GM21360 (cell line): ENCODE measurements around the gene TMEM145.
A peak's percentile ranks its signal among the peaks of the same experiment; 100 is the strongest.
"Not testable (repeated sequence)": the region's sequence is repeated elsewhere in the genome, so short reads cannot be mapped to it uniquely, and the experiment has no call there.

ENCODE experiments used
- ATAC-seq: cut with Tn5 transposase; IDR thresholded peaks from one replicate; pipeline ENCODE4 v1.9.1; 2021; ENCODE audit warnings: mild to moderate bottlenecking, moderate library complexity; ENCODE audit not compliant: unreplicated experiment

The TMEM145 gene

GRCh38 chr19:42312370-42312769 is 739 bp upstream of the TMEM145 start:
- ATAC-seq: no peak

GRCh38 chr19:42313840-42314755 is 989 bp downstream of the TMEM145 start:
- no peak for ATAC-seq

DNA sequence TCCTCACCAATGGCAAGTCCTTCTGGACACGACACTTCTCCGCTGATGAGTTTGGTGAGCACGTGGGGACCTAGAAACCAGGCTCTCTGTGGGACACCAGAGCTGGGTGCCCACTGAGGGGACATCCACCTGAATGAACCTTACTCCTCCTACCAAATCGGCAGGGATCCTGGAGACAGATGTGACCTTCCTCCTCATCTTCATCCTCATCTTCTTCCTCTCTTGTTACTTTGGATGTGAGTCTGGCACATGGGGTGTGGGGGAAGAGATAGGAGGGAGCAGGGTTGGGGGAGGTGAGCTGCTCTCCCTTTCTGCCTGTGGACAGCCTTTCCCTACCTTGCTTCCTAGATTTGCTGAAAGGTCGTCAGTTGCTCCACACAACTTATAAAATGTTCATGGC is 1.9 kb downstream of the TMEM145 start:
- no peak for ATAC-seq

DNA sequence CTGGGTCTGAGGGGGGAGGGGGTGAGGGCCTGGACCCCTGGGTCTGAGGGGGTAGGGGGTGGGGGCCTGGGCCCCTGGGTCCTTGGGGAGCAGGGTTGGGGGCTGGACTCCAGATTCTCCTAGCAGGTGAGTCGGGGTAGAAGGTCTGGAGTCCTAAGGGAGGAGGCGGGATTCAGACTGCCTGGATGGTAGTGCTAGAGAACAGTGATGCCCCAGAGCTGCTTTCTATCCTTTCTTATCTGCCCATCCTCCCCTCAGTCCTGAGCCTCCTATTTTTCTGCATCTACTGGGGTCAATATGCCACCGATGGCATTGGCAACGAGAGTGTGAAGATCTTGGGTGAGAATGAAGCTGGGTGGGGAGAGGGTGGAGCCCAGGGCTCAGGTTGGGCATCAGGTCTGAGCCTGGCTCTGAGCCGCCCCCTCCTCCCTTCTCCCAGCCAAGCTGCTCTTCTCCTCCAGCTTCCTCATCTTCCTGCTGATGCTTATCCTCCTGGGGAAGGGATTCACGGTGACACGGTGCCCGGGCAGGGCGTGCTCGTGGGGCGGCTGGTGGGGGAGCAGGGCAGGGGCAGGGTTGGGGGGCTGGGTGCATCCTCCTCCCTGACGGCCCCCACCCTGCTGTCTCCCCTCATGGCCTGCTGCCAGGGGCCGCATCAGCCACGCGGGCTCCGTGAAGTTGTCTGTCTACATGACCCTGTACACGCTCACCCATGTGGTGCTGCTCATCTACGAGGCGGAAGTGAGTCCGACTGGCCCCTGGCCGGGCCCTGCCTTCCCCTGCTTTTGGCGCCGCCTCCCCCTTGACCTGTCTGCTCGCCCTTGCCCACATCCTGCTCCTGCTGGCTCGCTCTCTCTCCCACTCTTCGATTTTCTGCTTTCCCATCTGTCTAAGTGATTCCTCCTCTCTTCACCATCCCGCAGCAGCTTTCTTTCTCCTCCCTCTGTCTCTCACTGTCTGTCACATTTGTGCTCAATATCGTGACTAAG is 3.4 kb downstream of the TMEM145 start:
- no peak for ATAC-seq

DNA sequence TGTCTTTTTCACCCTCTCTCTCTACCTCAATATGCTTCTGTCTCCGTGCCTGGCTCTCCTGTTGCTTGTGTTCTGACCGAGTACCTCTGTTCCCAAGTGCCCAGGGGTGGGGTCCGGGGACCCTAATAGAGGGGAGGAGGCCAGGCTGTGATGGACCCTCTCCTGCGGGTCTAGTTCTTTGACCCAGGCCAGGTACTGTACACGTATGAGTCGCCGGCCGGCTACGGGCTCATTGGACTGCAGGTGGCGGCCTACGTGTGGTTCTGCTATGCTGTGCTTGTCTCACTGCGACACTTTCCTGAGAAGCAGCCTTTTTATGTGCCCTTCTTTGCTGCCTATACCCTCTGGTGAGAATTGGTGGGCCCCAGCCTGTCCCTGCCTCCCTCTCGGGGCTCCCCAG is 4.4 kb downstream of the TMEM145 start:
- ATAC-seq: no peak

GRCh38 chr19:42322305-42322704 is 9.2 kb downstream of the TMEM145 start:
- ATAC-seq: no peak

- no peak for ATAC-seq
Observed at GRCh38 chr19:42323473-42323851, 10.4 kb downstream of the TMEM145 start.

GRCh38 chr19:42323852-42324654 is 10.9 kb downstream of the TMEM145 start:
- ATAC-seq: no peak

GRCh38 chr19:42324655-42325307 is 11.7 kb downstream of the TMEM145 start:
- no peak for ATAC-seq

DNA sequence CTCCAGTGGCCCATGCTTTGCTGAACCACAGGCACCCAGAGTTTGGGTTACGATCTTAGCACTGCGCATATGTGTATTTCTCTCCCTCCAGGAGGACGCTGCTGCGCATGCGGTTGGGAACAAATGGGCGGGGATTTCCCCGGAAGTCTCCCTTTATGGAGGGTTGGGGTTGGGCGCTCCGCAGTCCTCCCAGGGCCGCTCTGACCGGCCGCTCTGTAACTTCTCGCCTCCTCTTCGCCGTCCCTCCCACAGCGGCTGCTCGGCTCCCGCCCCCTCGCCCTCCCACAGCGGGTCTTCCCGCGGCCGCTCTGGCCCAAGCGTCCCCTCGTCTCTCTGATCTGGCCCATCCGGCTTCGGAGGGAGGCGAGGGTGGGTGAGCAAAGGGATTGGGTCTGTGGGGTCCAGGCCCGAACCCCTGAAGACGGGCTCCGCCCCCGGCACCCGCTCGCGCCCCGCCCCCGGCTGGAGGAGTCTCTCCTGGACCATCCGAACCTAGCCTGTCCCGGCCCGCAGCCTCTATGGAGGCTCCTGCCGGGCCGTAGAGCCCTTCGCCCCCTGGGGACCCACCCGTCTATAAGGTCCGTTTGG is 12.3 kb downstream of the TMEM145 start, which contains the start of gene MEGF8:
MEGF8 (plus strand) TSS at position 328 of the 588 bp plus-strand sequence. CDS start 609 bp downstream, outside the sequence.
- ATAC-seq: peak; percentile 89

GRCh38 chr19:42325896-42326771 is 13.0 kb downstream of the TMEM145 start:
- peak; percentile 11 for ATAC-seq

GRCh38 chr19:42326969-42327368 is 13.9 kb downstream of the TMEM145 start:
- ATAC-seq: no peak

- ATAC-seq: no peak
Observed at GRCh38 chr19:42327381-42327780, 14.3 kb downstream of the TMEM145 start.

- ATAC-seq: no peak
Observed at GRCh38 chr19:42328106-42328505, 15.0 kb downstream of the TMEM145 start.

- ATAC-seq: no peak
Observed at GRCh38 chr19:42328854-42329253, 15.7 kb downstream of the TMEM145 start.

- no peak for ATAC-seq
Observed at GRCh38 chr19:42330241-42330711, 17.2 kb downstream of the TMEM145 start.

DNA sequence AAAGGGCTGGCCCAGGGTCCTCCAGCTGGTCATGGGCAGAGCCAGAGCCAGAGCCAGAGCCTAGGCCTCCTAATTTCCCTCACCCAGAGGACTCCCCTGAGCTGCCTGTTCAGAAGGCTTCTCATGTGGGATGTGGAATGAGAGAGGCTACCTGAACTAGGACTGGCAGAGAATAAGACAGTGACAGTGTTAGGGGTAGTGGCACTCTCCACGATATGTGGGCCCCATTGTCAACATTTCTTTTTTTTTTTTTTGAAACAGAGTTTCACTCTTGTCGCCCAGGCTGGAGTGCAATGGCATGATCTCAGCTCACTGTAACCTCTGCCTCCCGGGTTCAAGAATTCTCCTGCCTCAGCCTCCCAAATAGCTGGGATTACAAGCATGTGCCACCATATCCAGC is 18.2 kb downstream of the TMEM145 start:
- not testable (repeated sequence) for ATAC-seq

DNA sequence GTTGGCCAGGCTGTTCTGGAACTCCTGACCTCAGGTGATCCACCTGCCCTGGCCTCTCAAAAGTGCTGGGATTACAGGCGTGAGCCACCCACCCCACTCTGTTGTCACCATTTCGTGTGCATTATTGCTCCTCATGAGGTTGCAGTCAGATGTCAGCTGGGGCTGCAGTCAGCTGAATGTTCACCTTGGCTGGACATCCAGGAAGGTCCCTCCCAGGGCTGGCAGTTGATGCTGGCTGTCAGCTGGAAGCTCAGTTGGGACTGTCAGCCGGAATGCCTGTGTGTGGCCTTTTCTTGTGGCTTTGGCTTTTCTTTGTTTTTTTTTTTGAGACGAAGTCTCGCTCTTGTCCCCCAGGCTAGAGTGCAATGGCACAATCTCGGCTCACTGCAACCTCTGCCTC is 18.9 kb downstream of the TMEM145 start:
- ATAC-seq: no peak

- no peak for ATAC-seq
Observed at GRCh38 chr19:42333018-42333417, 19.9 kb downstream of the TMEM145 start.
